NCI-H526 (cell line): ENCODE measurements around the gene KANSL1L.
"Not testable (repeated sequence)": the region's sequence is repeated elsewhere in the genome, so short reads cannot be mapped to it uniquely, and the experiment has no call there.

Source experiments
- DNase-seq, 2 experiments: peaks; one replicate each; lab custom pipeline; 2025; lab: John Stamatoyannopoulos, UW

KANSL1L gene

DNA sequence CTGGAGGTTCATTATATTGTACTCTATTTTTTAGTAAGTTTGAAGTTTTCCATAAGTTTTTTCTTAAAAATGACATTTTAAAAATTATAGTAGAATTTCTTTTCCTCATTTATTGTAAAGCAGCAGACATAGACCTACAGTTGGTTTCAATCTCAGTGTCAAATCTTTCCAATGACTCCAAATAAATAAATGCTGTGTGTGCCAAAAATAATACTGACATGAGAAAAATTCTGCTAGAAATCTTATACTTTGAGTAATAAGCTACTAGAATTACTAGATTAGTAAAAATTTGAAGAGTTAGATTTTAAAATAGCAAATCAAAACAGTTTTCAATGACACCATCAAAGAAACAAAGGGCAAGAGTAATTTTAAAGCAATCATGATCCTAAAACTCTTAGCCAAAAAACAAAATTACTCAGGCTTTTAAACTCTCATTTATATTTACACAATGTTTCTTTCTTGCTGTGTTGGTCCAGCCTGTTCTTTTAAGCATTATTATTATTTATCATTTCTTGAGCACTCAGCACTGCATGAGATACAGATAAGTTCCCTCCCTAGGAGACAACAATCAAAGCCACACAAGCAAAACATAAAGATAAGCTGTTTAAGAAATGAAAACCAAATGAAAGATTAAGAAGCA lies 8.3 kb upstream of the KANSL1L start:
- DNase-seq = no peak

DNA sequence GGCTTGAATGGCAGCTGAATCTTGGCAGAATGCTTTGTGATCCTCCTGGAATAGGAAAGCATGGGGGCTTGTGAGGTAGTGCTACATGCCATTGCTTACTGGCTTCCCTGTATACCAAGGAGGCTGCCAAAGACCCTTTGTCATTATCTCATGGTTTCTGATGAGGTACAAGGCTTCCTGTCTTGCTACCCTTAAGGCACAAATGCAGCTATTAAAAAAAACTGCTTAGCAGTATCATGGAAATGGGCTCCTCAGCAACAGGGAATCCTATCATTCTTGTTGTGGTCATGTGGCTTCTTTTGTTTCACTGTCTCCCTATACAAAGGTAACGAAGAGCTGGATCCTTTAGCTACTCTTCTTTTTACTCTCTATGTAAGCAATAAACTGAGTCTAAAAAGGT lies 6.6 kb upstream of the KANSL1L start:
- DNase-seq = peak in 1 of 2 experiments; percentile 2

DNA sequence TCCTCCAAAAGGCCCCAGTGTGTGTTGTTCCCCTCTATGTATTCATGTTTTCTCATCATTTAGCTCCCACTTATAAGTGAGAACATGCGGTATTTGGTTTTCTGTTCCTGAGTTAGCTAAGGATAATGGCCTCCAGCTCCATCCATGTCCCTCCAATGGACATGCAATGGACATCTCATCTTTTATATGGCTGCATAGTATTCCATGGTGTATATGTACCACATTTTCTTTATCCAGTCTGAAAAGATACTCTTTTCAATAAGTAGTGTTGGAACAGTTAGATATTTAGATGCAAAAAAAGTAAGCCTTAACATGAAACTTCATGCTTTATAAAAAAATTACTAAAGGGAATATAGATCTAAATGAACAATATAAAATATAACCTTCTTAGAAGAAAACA lies 5.9 kb upstream of the KANSL1L start:
- not testable (repeated sequence) for DNase-seq

- no peak for DNase-seq
Measured at GRCh38 chr2:210174086-210174485, 2.9 kb upstream of the KANSL1L start.

DNA sequence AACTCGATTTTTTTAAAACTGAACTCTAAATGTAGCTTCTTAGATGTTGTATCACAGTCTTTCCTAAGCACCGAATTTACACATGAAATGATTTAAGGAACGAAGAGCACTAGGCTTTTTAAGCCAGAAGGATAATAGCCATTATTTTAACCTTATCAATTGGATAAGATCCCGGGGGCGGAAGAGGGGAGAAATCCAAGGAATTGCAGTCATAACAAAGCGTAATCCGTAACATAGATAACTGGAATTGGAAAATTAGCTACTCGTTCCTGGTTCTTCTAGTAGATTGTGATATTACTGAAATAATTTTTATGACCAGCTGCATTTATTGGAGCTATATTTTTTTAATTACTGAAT lies 988 bp upstream of the KANSL1L start:
- DNase-seq = peak in 1 of 2 experiments; percentile 29

DNA sequence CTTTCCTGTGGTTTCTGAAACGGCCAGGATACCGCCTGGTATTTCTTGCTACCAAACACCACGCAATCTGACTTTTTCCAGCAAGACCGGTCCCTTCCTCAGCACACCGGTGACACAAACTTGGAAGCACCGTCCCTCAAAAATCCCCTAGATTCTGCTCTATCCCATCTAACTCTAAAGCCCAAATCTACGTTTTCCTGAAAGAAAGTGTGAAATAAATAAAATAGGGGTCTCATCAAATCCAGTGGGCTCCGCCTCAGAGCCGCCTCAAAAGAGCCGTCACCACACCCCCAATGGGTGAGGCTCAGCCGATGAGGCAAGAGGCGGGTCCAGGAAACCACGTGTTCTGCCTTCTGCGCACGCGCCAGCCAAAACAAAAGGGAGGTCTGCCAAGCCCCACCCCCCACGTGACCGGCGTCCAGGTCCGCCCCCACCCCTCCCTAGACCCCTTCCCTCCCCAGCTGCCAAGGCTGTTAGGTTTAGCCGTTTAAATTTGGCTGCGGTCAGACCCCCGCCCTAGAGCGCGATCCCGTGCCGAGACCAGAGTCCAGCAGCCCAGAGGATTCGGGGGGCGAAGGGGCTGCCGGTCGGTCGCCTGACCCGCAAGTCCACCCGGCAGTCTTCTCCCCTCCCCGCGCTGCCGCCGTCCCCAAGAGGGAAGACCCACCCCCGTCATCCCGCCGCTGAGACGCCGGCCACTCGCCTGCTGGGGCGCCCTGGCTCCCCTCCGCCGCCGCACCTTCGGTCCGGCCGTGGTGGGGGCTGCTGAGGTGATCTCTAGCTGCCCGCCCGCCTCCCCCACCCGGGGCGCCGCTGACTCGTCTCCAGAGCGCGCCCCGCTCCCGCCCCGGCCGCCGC lies 534 bp downstream of the KANSL1L start:
- DNase-seq = peak; percentile 90 to 97

DNA sequence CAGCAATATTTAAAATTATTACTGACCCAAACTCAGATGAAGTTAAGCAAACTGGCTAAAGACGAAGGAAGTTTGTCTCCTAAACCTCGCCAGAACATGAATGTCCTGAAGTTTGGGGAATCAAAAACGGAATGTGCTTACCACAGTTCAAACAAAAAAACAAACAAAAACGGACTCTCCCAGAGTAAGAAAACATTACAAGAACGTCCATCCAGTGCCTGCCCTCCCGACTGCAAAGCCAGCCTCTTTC lies 1.1 kb downstream of the KANSL1L start:
- no peak for DNase-seq

DNA sequence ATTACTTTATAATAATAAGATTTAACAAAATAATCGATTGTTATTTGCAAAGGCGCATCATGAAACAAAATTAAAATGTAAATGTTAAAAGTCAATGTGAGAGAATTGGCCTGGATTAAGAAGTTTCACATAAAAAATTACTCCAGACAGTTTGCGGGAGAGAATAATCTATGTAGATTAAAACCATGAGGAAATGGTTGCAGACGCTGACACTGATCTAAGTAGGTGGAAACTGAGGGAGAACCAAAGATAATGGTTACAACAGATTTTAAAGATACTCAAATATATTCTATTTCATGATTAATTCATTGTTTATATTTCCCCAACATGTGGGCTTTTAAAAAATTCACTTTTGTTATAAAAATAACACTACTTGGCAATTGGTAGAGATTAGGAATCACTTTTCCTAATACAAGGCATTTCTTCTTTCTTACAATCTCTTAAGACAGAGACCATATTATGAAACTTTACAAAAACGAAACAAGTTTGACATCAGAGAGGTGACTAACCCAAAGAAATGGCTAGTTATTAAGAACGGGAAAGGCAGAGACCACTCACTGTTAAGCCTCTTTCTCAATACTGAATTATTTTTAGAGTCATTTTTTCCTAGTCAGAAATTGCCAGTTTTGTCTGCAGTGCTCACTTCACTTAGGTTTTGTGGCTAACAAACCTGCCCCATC lies 1.6 kb downstream of the KANSL1L start:
- peak in 1 of 2 experiments; percentile 19 for DNase-seq

DNA sequence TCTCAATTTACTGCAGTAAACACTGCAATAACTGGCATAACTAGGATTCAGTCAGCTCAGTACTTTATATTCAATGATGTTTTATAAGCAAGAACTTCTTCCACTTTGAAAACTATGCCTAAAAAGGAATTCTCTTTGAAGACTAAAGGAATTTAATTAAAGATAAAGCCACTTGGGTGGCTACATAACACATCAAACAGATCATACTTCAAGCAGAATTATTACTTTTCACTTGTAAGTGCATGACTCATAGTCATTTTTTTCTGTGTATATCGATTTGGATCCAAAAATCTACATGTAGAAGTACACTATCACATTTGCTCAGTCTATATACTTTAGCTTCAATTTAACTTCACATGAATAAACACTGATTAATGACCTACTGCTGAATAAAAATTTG lies 4.0 kb downstream of the KANSL1L start:
- no peak for DNase-seq

- DNase-seq = no peak
Measured at GRCh38 chr2:210162466-210163124, 8.6 kb downstream of the KANSL1L start.

DNA sequence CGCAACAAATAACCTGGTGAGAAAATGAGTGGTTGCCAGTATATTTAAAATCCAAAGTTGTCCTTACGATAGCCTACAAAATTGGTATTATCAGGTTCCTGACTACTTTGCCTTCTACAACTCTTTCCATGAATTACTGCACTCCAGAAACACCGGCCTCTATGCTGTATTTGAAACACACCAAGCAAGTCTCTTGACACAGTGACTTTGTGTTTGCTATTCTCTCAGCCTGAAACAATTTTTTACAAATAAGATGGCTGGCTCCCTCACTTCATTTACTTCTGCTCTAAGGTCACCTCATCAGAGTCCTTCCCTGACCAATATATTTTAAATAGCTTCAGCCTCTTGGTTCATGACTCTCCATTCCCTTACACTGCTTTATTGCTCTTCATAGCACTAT lies 12.2 kb downstream of the KANSL1L start:
- no peak for DNase-seq

DNA sequence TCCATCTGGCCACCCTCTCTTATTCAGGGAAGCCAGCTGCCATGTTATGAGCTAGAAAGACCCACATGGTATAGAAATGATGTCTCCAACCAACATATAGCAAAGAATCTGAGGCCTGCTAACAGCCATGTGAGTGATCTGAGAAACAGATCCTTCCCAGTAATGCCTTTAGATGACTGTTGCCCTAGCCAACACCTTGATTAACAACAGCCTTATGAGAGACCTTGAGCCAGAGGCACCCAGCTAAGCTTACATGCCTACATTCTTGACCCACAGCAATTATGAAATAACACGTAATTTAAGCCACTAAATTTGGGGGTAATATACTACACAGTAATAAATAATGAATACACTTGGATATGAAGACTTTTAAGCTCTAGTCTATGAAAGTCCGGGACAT lies 13.0 kb downstream of the KANSL1L start:
- no peak for DNase-seq

- DNase-seq = no peak
Measured at GRCh38 chr2:210157526-210157925, 13.7 kb downstream of the KANSL1L start.

DNA sequence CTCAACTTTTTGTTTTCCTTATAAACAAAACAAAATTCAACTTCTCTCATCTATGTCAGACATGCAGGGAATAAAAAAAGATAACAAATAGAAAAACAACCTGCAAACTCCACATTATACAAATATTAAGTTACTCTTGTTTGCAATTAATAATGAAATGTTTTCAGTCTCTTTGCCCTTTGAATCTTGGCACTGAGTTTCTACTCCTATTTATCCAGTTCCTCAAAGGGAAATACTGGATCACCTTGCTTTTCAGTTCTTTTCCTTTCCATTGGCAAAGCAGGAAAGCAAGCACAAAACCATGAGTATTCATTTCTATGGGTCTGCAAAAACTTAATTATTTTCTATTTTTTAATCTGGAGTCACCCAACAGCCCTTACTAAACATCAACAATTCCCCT lies 23.6 kb downstream of the KANSL1L start:
- DNase-seq = no peak

- DNase-seq = no peak
Measured at GRCh38 chr2:210132239-210132638, 39.0 kb downstream of the KANSL1L start.

DNA sequence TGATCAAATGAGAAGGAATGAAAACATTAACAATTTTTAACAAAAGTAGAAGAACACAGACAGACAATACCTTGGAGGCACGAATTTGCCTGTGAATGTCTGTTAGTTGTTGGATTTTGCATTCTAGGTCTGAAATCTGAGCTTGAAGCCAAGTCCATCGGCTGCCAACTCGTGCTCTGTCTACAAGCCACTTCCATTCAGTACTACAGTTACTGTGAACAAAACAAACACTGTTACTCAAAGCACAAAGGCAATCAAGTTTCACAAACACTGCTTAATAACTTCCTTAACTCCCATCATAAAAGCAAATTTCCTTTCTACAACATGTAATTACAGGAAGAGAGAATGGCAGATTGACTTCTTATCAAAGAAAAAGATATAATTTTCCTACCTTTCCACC lies 42.2 kb downstream of the KANSL1L start:
- peak; percentile 23 to 27 for DNase-seq

GRCh38 chr2:210113614-210114235 lies 57.5 kb downstream of the KANSL1L start:
- no peak for DNase-seq

- no peak for DNase-seq
Measured at GRCh38 chr2:210112871-210113270, 58.3 kb downstream of the KANSL1L start.

DNA sequence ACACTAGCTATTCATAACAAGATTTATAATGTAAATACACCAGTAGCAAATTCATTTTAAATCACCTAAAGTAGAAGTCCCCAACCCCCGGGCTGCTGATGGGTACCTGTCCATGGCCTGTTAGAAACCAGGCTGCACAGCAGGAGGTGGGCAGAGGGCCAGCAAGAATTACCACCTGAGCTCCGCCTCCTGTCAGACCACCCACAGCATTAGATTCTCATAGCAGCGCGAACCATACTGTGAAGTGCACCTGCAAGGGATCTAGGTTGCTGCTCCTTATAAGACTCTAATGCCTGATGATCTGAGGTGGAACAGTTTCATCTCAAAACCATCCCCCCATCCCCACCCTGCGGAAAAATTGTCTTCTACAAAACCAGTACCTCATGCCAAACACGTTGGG lies 71.3 kb downstream of the KANSL1L start:
- DNase-seq = no peak

DNA sequence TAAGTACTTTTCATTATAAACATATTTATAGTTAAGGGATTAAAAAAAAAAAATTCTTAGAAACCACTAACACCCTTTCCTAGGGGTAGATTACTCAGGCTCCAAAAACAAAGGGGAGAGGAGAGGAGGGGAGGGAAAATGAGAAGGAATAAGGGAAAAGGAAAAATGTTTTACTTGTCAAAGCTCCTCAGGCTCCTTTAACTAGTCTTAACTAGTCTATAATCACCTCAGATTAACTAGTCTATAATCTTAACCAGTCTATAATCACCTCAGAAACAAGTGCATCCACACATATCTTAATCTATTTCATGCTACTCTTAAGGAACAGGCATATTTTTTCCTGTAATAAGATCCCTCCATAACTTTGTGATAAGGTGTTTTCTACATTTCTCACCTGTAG lies 76.4 kb downstream of the KANSL1L start:
- DNase-seq = no peak

GRCh38 chr2:210092791-210093190 lies 78.4 kb downstream of the KANSL1L start:
- DNase-seq = no peak

GRCh38 chr2:210086930-210087329 lies 84.3 kb downstream of the KANSL1L start:
- DNase-seq = no peak
